ENCODE results near the gene RSL1D1. TPM values are rescaled to one million over a fixed set of nuclear protein-coding genes. Genes with fewer than 3 reads are reported as not detected.

RSL1D1 gene
- total and polyA plus RNA-seq, 2 of the 8 experiments (the other 6 are each of a cell fraction or from before 2014, with no cell fraction given): 41.3 to 292 TPM

DNA sequence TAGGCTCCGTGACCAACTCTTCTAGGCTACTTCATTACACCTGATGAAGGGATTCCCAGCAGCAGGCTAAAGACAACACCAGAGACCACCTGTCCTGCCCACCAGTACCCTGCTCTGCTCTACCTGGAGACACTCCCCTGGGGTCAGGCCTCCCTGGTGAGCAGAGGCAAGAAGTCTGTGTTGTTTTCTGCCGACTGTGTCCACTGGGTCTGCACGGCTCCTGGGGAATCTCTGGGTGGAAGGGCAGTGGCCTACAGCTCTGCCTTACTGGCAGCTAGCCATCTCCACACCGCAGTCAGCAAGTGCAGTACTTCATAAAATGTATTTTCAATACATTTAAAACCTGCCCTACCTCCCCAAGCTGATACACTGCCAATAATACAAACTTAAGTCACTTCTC lies 6.8 kb downstream of the RSL1D1 start (continued):
- TF ChIP-seq, protein P1, sequence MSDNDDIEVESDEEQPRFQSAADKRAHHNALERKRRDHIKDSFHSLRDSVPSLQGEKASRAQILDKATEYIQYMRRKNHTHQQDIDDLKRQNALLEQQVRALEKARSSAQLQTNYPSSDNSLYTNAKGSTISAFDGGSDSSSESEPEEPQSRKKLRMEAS (IDR thresholded peaks at IDR 0.05): no peak
- no peak for TF ChIP-seq KDM4A (IDR thresholded peaks at IDR 0.05; ENCODE audit: low read depth, low read length, severe bottlenecking)
- TF ChIP-seq EGR1 (IDR thresholded peaks at IDR 0.05; ENCODE audit: borderline replicate concordance, low read depth, low read length): no peak
- TF ChIP-seq FOSL1 (IDR thresholded peaks at IDR 0.05; ENCODE audit: insufficient read depth, low read depth, low read length): no peak

Measured in H1 (cell line).